Measurements from ENCODE around the gene EIPR1.
"Not testable (repeated sequence)": the region's sequence is repeated elsewhere in the genome, so short reads cannot be mapped to it uniquely, and the experiment has no call there.

The EIPR1 gene

DNA sequence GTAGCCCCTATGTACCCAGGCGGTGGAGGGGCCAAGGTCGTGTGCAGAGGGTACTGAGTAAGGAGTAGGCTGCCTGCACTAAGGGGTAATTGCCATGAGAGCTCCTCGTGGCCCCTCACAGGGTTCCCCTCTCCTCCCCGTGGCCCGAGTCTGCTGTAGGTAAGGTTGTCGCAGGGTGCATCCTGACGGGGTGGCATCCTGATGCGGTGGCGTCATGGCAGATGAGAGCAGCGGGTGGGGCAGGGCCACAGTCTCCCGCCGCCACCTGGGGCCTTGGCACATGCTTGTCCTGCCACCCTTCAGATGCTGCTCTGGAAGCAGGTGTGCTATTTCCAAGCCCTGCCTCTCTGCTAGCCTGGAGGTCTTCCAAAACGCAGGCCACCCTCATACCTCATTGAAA, 89.7 kb downstream of the EIPR1 start:
- no peak for DNase-seq (ENCODE audit: low read depth)

DNA sequence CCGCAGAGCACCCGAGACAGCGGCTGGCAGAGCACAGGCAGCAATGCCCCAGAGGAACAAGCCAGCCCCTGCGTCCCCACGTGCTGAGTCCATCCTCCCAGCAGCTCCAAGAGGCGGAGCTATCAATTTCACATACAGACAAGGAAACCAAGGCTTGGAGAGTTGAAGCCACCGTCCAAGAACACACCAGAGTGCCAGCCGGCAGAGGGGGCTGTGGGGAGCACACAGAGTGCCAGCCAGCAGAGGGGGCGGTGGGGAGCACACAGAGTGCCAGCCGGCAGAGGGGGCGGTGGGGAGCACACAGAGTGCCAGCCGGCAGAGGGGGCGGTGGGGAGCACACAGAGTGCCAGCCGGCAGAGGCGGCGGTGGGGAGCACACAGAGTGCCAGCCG, 91.0 kb downstream of the EIPR1 start:
- not testable (repeated sequence) for DNase-seq (ENCODE audit: low read depth)

DNA sequence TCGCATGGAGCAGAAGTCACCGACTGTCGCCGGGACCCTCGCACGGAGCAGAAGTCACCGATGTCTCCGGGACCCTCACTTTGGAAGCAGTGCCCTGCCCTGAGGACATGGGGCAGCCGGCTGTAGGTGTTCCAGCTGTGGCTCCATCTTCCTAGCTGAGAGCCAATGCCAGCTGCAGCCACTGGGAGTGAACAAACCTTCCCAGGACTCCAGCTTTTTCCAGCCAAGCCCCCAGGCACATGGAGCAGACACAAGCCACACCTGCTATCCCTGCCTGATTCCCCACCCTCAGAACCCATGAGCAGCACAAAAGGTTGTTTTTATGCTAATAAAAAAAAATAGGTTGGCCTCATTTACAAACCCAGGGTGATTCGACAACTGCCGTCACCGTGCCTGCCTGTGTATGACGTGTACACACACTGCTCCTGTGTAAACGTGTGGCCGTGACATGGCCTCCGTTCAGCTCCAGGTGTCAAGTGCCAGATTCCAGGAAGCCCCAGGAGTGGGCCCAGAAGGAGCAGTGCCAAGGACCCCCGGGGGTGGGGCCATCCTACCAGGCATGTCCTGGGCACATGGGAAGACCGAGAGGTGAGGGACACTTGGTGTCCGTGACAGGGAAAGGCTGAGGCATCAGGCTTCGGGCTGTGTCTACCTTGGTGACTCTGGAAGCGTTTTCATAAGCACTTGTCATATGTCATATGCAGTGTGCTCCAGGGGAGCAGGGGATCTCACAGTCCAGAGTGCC, 91.5 kb downstream of the EIPR1 start:
- DNase-seq (ENCODE audit: low read depth) = no peak

DNA sequence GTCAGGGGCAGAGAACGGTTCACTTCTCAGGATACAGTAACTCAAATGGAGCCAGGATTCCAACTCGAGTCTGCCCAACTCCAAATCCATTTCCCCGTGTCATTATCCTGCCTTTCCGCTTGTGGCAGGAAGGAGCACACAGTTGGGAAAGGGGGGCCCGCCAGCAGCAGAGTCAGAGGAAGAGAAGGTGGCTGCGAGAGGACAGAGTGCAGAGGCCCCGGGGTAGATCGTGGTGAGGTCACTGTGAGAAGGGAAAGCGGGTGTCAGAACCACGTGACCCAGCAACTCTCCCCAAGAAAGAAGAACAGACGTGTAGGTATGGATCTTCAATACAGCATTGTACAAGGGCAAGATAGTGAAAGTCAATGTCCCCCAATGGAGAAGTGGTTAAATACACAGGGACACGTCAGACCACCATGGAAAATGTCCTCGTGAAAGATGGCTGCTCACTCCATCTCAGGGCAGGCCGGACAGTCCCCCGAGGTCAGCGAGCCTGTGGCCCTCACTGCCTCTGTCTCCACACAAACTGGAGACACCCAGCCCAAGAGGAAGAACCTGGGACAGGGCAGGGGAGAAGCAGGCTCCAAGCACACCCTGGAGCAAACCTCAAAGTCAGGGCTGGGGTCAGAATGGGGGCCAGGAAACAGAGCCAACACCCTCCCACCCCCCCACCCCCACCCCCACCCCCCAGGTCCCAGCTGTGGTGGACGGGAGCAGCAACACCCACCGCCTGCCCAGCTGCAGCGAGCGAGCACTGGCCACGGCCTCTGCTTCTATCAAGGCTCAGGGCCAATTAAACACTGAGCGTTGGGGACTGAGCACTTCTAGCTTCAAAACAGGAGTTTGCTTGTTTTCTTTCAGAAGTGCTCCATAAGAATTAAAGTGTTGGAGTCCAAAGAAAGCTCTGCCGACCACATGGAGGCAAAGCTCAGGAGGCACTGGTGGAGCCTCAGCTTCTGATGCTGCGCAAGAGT, 92.7 kb downstream of the EIPR1 start:
- DNase-seq (ENCODE audit: low read depth) = no peak

DNA sequence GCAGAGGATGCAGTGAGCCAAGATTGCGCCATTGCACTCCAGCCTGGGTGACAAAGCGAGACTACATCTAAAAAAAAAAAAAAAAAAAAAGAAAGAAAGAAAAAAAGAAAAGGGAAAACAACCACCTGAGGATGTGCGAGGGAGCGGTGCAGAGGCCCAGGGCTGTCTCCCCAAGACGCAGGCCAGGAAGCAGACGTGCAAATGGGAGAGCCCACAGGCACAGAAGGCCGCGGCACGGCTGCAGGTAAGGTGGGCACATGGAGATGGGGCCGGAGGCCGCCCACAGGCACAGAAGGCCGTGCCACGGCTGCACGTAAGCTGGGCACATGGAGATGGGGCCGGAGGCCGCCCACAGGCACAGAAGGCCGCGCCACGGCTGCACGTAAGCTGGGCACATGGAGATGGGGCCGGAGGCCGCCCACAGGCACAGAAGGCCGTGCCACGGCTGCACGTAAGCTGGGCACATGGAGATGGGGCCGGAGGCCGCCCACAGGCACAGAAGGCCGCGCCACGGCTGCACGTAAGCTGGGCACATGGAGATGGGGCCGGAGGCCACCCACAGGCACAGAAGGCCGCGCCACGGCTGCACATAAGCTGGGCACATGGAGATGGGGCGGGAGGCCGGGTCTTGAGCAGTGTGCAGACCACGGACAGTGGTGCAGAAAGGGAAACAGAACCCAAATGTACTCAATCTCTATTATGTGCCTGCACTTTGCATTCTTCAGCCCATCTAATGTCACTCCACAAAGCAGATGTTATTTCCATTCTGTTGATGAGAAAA, 93.6 kb downstream of the EIPR1 start:
- not testable (repeated sequence) for DNase-seq (ENCODE audit: low read depth)

DNA sequence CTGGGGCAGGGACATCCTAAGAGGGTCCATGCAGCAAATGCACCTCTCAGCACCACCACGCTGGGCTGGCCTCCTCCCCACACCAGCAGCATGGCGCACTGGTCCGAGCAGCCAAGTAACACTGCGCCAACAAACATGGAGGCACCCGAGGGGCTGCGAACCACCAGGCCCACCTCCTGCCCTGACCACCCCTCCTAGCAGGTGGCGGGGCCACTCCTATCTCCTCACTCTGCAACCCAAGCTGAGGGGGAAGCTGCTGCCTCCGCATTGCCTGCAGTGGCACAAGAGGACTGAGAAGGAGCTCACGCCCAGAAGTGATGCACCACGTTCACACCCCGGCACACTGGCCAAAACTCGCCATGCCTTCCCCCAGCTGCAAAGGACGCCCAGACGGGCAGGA, 94.4 kb downstream of the EIPR1 start:
- no peak for DNase-seq (ENCODE audit: low read depth)

DNA sequence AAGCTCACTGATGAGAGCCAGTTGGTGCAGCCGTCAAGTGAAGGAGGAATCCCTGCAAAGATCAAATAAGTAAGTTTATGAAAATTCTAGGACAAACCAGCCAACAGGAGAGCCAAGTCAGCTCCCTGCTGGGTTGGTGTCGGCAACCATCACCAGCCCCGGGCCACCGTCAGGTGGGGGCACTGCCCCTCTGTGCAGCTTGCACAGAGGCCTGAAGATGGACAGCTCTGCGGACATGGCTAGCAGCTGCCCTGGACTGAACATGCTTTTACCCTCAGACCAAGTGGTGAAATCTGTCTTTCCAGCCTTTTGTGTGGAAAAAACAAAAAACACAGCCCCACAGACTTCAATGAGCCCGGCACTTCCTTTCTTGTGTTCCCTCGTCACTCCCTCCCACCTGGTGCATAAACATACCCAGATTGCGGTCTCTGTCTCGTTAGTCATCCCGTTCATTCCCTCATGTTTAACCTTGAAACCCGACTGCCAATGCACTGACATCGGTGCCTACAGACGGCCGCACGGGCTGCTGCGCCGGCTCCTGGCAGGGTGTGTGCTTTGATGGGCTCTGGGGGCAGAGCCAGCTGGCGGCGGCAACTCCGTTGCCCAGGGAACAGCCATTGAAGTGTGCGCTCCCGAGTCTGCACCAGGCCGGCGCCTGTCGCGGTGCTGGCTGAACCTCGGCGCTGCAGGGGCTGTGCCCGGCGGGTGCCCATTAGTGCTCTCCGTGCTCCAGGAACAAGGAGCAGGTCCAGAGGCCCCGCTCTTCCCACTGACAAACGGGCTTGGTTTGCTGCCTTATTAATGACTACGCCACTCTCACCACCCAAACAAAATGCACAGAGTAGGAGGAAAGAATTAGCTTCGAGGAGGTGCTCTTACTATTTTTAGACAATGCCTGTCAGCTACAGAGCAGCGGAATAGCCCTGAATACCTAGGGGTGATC, 95.3 kb downstream of the EIPR1 start:
- peak; percentile 62 for DNase-seq (ENCODE audit: low read depth)

DNA sequence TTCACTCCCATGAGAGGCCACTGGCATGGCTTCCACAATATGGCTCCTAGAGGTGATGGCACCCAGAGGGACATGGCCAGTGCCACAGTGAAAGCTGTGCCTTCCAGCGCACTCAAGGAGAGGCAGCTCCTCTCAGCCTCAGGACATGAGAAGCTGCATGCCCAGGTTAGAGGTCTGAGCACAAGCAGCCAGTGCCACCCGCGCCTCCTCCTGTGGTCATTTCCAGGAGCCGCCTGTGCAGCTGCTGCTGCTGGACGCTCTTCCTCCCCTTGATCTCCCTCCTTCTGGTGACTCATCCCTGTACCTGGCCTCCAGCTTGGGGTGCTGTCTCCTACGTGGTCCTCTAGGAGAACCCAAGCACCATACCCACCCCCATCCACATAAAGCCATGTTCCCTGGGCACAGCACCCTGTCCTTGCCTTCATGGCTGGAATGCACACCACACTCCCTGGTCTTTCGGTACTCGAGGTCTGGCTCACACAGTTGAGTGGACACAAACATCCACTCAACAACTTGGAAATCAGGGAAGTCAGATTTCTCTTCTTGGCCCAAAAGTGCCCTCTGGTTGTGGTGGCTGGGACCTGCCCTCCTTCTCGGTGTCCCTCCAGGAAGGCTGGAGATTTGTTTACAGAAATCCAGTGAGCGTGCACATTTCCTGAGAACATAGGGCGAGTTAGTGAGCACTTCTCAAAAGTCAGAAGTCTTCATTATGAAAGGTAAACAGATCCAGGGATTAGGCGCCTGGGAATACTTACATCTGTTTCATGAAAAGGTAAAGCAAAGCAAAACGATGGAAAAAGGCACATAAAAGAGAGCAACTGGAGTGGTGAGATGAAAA, 96.7 kb downstream of the EIPR1 start:
- DNase-seq (ENCODE audit: low read depth) = no peak

DNA sequence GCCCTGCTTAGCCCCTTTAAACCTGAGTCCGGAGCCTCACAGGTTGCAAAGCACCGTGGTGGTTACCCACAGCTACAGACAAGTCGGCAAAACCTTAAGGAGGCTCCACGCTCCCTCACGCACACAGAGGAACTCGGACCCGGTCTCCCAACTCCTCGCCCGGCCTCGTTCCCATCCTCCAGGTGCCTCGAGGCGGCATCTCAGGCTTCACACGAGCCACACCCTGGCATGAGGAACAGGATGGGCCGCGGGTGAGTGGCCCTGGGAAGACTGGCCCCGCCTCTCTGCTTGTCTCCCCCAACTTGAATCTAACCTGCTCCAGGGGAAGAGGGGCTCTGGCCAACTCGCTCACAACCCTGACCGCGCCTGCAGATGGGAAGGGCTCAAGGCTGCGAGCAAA, 97.4 kb downstream of the EIPR1 start:
- no peak for DNase-seq (ENCODE audit: low read depth)

DNA sequence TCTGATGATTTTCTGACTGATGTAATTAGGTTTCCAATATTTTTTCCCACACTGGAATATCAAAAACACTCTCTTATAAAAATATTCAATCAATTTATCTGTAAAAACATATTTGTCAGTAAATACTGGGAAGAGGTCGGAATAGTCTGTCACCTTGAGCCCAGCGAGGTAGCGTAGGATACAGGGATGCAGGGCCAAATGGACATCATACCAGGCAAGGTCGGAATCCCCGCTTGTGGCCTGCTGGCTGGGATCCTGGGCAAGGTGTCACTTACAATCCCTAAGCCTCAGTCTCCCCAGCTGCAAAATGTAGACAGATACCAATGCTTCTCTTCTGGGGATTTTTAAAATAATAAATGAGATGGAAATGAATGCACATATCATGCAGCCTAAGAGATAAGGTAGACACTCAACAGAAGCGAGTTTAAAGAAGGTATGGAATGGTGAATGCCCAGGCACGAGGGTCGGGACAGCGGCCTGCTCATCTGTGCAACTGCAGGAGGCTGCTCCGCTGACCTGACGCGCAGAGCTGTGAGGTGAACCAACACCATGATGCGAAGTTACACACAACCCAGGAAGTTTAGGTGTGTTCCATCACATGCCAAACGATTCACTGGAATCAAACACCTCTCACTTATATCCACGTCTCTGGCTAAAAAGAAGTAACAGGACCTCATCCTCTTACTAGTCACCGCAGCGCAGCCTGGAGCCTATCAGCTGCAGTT, 98.2 kb downstream of the EIPR1 start:
- DNase-seq (ENCODE audit: low read depth) = no peak

DNA sequence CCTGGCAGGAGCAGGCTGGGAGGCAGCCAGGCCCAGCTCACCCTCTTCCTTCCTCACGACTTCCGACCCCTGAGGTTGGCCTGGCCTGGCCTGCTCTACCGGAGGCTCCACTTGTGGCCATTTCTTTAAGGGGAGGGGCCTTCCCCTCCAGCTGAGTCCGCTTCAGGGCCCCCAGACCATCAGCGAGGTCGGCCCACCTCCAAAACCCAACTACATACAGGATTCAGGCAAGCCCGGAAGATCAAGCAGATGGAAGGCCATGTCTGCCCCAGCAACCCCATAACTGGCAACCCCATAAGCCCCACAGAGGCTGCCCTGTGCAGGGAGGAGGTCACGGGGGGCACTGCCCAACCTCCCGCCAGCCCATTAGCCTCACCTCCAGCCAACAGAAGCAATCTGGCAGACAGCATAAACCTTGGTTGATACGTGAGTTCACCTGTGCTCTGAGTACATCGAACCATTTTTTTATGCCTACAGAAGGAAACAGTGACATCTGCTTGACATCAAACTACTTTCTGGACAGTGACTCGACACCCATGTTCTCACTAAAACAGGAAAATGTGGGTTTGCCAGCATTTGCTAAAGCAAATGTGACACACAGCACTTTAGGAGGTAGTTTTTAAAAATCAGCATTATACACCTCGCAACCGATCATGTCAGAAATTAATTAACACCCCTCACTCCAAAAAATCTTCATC, 98.9 kb downstream of the EIPR1 start:
- no peak for DNase-seq (ENCODE audit: low read depth)

DNA sequence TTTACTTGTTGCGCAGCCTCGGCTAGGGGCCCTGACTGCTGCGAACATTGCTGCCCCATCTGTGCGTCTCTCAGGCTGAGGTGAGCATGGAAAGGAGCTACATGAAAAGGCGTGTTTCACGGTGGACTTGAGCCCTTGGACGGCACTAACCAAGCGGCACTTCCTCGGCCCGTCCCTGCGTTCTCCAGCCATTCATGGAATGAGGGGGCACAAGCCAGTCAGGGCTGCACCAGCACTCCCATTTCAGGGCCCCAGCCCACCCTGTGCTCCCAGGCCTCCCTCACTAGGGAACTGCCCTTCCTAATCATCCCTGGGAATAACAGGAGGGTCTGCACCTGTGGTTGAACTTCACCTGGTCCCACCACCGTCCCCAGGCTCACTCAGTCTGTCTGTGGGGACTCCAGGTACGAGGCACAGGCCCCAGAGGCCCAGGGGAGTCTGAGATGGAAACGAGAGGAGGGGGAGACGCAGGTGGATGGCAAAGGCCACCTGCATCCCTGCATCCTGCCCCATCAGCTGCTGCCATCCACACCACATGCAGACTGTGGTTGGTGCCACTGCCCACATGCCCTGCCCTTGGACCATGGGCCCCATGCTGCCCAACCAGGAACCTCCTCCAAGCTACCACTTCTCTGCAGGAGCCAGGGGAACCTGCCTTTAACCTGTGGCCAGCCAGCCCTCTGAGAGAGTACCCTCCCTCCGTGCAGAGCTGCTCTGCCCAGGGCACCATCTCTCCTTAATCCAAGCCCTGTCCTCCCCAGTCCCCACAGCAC, 99.7 kb downstream of the EIPR1 start:
- no peak for DNase-seq (ENCODE audit: low read depth)

DNA sequence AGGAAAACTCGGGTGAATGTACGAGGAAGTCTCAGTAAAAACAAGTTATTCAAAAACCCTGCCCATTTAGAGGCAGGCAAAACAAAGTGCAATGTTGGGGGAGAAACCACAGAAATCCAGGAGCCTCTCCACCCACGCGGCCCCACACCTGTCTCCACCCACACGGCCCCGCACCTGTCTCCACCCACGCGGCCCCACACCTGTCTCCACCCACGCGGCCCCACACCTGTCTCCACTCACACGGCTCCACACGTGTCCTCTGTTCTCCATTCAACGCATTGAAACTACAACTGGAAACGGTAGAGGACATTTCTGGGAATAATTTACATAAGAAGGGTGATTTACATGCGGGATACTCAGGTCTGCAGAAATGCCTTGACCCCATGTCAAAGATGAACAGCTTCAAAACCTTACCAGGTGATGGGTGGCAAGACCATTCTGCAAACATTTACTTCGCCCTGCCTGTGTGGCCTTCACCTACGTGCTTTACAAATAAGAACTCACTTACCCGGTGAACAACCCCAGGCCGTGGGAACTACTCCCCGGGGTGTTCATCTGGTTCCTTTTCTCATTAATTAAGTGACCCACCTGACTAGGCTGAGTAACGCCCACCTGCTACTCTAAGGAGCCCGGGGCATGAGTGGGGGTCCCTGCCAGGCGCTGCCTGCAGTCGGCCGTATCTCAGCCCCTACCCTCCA, 100.4 kb downstream of the EIPR1 start:
- no peak for DNase-seq (ENCODE audit: low read depth)

DNA sequence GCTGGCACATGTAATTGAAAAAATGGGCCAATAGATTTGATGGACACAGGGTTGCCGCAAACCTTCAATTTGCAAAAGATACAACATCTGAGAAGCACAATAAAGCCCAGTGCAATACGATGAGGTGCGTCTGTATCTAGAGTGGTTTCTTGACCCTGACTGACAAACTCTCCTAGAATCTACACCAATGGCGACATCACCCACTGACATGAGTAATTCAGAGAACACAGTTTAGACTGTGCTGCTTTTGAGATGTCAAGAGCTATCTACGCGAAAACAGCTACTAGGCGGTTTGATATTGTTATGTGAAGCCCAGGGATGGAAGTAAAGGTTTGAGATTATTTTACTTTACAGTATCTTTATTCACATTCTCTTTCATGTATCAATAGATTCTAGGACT, 104.9 kb downstream of the EIPR1 start:
- DNase-seq (ENCODE audit: low read depth) = peak; percentile 5

DNA sequence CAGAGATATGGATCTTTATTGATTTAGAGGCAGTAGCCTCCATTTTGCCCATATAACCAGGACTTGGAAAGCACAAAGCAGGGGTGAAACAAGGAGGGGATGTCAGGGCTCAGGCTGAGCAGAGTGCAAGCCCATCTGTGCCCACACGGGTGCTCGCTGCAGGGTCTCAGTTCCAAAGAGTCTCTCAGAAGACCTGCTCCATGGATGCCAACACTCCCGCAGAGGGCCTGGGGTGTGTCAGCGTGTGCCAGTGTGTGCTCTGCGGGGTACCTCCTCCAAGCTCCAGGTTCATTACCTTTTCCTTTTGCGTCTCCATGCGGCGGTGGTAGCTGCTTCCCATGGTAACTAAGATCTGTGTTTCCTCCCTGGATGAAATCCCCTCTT, 107.5 kb downstream of the EIPR1 start:
- DNase-seq (ENCODE audit: low read depth) = no peak

DNA sequence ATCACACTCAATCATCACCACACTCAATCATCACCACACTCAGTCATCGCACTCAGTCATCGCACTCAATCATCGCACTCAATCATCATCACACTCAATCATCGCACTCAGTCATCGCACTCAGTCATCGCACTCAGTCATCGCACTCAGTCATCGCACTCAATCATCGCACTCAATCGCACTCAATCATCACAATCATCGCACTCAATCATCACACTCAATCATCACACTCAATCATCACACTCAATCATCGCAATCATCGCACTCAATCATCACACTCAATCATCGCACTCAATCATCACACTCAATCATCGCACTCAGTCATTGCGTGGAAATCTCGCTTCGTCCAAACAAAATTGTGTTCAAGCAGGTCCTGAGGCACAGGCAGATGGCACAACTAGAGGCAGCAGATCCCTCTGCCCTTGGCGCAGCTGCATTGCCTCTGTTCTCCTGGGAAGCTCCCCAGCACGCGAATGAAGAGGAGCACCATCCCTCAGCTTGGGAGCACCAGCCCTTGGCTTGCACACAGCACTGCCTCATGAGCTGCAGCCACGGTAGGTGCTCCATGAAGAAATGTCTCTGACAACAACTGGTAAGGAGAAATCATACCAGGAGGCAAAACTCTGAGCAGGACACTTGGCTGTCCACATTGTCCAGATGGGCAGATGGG, 108.1 kb downstream of the EIPR1 start:
- no peak for DNase-seq (ENCODE audit: low read depth)

DNA sequence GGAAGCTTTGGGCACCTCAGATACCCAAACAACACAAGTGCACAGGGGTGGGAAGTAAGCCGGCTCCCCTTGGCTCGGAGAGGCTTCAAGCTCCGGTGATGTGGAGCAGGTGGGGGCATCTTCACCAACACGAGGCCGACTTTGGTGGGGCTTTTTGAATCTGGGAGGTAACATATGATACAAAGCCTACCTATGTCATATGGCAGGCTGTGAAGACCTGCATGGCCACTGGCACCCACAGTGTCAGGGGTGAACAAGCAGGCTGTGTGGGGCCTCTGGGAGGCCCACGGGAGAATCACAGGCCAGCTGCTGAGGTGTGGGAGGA, 109.0 kb downstream of the EIPR1 start:
- no peak for DNase-seq (ENCODE audit: low read depth)

All from iris pigment epithelial cell (primary cell).